Smooth muscle cell (in vitro differentiated cells): ENCODE results near the gene ZFP3. TPM values are rescaled to one million over a fixed set of nuclear protein-coding genes. Genes with fewer than 3 reads are reported as not detected.
"Not testable (repeated sequence)": the region's sequence is repeated elsewhere in the genome, so short reads cannot be mapped to it uniquely, and the experiment has no call there.

Experiments
- DNase-seq: peaks from one replicate; lab custom pipeline; 2025; ENCODE audit not compliant: unreplicated experiment; lab: John Stamatoyannopoulos, UW
- H2AFZ ChIP-seq: fragments of 200-600 bp; sonication (generic); 2 replicates; pipeline ENCODE4 v1.6.0; 2016; ENCODE audit warnings: antibody characterized with exemption, low read depth, mild to moderate bottlenecking
- H3F3A ChIP-seq: fragments of 200-600 bp; sonication (generic); 2 replicates; pipeline ENCODE4 v1.6.0; 2017; ENCODE audit warnings: antibody characterized with exemption, low read depth
- H3K27ac ChIP-seq: fragments of 200-600 bp; sonication (generic); 2 replicates; pipeline ENCODE4 v1.5.1; 2016; ENCODE audit warnings: low read depth, mild to moderate bottlenecking
- H3K27me3 ChIP-seq: fragments of 200-600 bp; sonication (generic); 2 replicates; pipeline ENCODE4 v1.6.1; 2016; ENCODE audit warnings: low read depth, mild to moderate bottlenecking
- H3K36me3 ChIP-seq: fragments of 200-600 bp; sonication (generic); 2 replicates; pipeline ENCODE4 v1.5.1; 2016; ENCODE audit warnings: low read depth
- H3K4me1 ChIP-seq: fragments of 200-600 bp; sonication (generic); 2 replicates; pipeline ENCODE4 v1.5.1; 2016; ENCODE audit warnings: low read depth
- H3K4me2 ChIP-seq: fragments of 200-600 bp; sonication (generic); 2 replicates; pipeline ENCODE4 v1.6.0; 2016; ENCODE audit warnings: mild to moderate bottlenecking
- H3K4me3 ChIP-seq: fragments of 200-600 bp; sonication (generic); 2 replicates; pipeline ENCODE4 v1.5.1; 2016; ENCODE audit warnings: mild to moderate bottlenecking
- H3K79me2 ChIP-seq: fragments of 200-600 bp; sonication (generic); 2 replicates; pipeline ENCODE4 v1.6.0; 2016; ENCODE audit warnings: low read depth, mild to moderate bottlenecking
- H3K9ac ChIP-seq: fragments of 200-600 bp; sonication (generic); 2 replicates; pipeline ENCODE4 v1.6.0; 2016; ENCODE audit warnings: low read depth
- H3K9me3 ChIP-seq: fragments of 200-600 bp; sonication (generic); replicated peaks from 2 replicates; pipeline ENCODE4 v1.5.1; 2016; ENCODE audit warnings: low read depth
- H4K20me1 ChIP-seq: fragments of 200-600 bp; sonication (generic); 2 replicates; pipeline ENCODE4 v1.6.0; 2016; ENCODE audit warnings: low read depth
- CTCF ChIP-seq: fragments of 200-600 bp; sonication (generic); IDR thresholded peaks from 2 replicates; pipeline ENCODE4 v1.5.1; 2017; ENCODE audit warnings: borderline replicate concordance, mild to moderate bottlenecking, antibody characterized with exemption; ENCODE audit not compliant: insufficient read depth, poor library complexity, severe bottlenecking
- WGBS: methylation state at CpG from one replicate; pipeline ENCODE4 v1.1.7; 2016; ENCODE audit warnings: low lambda C conversion rate; 5-methylcytosine and 5-hydroxymethylcytosine counted together
- polyA plus RNA-seq: library from polyadenylated mRNA; unstranded; fragments of >200 nt; fragmentation: Nextera tagmentation; extraction: Ambion mirVana; gene quantifications from 2 replicates; pipeline ENCODE4 v1.2.1, GENCODE V29; 2016
- total RNA-seq: library from RNA; depleted of rRNA; stranded (reverse); fragments of >200 nt; gene quantifications from 2 replicates; pipeline ENCODE4 v1.2.3, GENCODE V29; 2014

The ZFP3 gene
- total and polyA plus RNA-seq, 2 experiments from 2014 or later = 0.13 to 0.22 TPM

DNA sequence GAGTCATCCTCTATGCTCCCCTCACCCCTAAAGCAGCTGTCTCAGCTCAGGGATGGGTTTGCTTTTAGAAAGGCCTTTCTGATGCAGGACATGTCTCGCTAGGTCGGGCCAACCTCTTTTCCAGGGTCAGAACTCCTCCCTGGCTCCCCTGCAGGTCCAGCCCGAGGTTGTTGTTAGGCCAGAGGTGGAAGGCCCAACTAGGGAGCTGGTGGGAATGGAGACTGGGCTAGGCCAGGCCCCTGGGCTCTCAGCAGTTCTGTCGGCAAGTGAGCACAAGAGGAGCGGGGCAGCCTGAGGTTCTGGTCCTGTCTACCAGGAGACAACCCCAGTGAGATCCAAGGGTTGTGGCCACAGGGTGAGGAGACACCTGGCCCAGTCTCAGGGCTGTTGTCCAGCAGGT lies 52.4 kb downstream of the ZFP3 start:
- H3F3A ChIP-seq, H3K27me3 ChIP-seq, H3K4me1 ChIP-seq, H3K4me3 ChIP-seq, H3K4me2 ChIP-seq, H3K79me2 ChIP-seq, H4K20me1 ChIP-seq, H2AFZ ChIP-seq, H3K9me3 ChIP-seq, H3K27ac ChIP-seq, DNase-seq, H3K9ac ChIP-seq, H3K36me3 ChIP-seq: not testable (repeated sequence)
- 80% methylated on average over 5 of the region's 5 CpGs for WGBS

DNA sequence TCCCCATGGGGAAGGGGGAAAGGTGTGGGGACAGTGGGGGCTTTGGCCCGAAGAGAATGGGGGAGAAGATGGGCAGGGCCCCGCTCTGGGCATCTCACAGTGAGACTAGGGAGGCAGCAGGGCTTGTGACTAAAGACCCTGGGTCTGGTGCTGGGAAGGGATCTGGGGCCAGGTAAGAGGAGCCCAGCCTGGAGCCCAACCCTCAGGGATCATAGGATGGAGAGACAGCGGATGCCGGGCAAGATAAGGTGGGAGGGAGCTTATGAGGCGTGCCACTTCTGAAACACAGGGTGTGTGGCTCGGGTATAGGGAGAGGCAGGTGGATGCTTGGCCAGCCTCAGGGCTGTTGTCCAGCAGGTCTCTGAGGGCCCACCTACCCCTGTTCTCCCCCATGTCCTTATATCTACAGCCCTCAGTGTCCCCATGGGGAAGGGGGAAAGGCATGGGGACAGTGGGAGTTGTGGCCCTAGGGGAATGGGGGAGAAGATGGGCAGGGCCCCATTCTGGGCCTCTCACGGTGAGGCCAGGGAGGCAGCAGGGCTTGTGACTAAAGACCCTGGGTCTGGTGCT lies 53.0 kb downstream of the ZFP3 start:
- Histone ChIP-seq H3K9me3 (no peaks in the 10 kb centered on the region), H3K79me2 (no peaks in the 10 kb centered on the region), H3K27me3 (no peaks in the 10 kb centered on the region), H2AFZ (no peak overlapping the region), H3F3A (no peaks in the 10 kb centered on the region), H3K4me2 (no peak overlapping the region), H3K9ac (no peak overlapping the region), H3K4me3 (no peak overlapping the region), H3K27ac (no peak overlapping the region), H3K36me3 (no peaks in the 10 kb centered on the region), H4K20me1 (no peaks in the 10 kb centered on the region), H3K4me1 (no peaks in the 10 kb centered on the region)
- 90% methylated on average over 7 of the region's 7 CpGs for WGBS
- no peak for DNase-seq
- no peak for TF ChIP-seq CTCF

GRCh38 chr17:5131799-5132502 lies 53.7 kb downstream of the ZFP3 start:
- H4K20me1 ChIP-seq, H3K4me1 ChIP-seq, H3K9ac ChIP-seq, H3K27me3 ChIP-seq, H3K4me2 ChIP-seq, H3K9me3 ChIP-seq, H3K4me3 ChIP-seq, H3F3A ChIP-seq, DNase-seq, H3K79me2 ChIP-seq, H2AFZ ChIP-seq, H3K36me3 ChIP-seq, H3K27ac ChIP-seq: not testable (repeated sequence)
- 93% methylated on average over 16 of the region's 16 CpGs for WGBS

GRCh38 chr17:5132503-5133225 lies 54.4 kb downstream of the ZFP3 start:
- not testable (repeated sequence) for DNase-seq, H3K9me3 ChIP-seq

DNA sequence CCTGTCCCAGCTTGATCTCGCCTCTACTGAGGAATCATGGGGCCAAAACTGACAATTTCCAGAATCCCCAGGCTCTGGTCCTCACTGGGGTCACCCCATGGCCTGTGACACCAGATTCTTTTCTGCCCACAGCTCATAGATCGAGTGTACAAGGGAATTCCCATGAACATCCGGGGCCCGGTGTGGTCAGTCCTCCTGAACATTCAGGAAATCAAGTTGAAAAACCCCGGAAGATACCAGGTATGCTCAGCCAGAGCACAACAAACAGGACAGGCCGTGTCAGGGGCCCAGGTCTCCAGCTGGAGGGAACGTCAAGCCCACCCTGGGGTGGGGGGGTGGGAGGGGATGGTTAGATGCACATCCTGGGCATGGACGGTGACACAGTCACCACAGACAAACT lies 55.0 kb downstream of the ZFP3 start:
- no peaks in the 10 kb centered on the region for H3K36me3 ChIP-seq
- no peak overlapping the region for H3K27ac ChIP-seq
- no peak overlapping the region for H3K9ac ChIP-seq
- no peaks in the 10 kb centered on the region for H3F3A ChIP-seq
- H3K4me2 ChIP-seq = no peak overlapping the region
- H3K4me3 ChIP-seq = no peak overlapping the region
- H3K27me3 ChIP-seq = no peaks in the 10 kb centered on the region
- no peaks in the 10 kb centered on the region for H3K4me1 ChIP-seq
- no peak overlapping the region for H2AFZ ChIP-seq
- H4K20me1 ChIP-seq = no peaks in the 10 kb centered on the region
- H3K9me3 ChIP-seq = no peaks in the 10 kb centered on the region
- DNase-seq = no peak
- H3K79me2 ChIP-seq = no peaks in the 10 kb centered on the region
- no peak for TF ChIP-seq CTCF
- WGBS = 88% methylated on average over 8 of the region's 8 CpGs

More at GRCh38 chr17:5132503-5133225, 54.4 kb downstream of the ZFP3 start:
- not testable (repeated sequence) for H3F3A ChIP-seq, H3K4me3 ChIP-seq, H3K9ac ChIP-seq, H3K27ac ChIP-seq, H2AFZ ChIP-seq, H4K20me1 ChIP-seq, H3K4me2 ChIP-seq, H3K36me3 ChIP-seq, H3K27me3 ChIP-seq, H3K79me2 ChIP-seq, H3K4me1 ChIP-seq
- WGBS = 90% methylated on average over 15 of the region's 15 CpGs

DNA sequence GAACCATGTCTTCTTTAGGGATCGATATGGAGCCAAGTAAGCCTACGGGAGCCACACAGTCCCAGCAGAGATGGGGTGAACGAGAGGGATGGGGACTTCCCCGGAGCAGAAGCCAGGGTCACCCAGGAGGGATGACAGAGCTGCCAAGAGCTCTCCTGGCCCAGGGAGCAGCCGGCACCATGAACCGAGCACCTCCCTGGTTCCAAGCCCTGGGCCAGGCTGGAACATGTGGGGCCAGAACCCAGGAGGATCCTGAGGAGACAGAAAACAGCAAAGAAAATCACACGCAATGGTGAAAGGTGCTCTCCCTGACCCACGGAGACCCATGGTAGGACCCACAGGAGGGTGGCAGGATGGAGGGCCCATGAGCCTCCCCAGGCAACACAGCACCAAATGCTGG lies 55.7 kb downstream of the ZFP3 start:
- not testable (repeated sequence) for H3F3A ChIP-seq, H2AFZ ChIP-seq, H3K4me2 ChIP-seq, H3K27me3 ChIP-seq, H4K20me1 ChIP-seq, H3K36me3 ChIP-seq, H3K9me3 ChIP-seq, H3K4me3 ChIP-seq, H3K27ac ChIP-seq, H3K79me2 ChIP-seq, DNase-seq, H3K9ac ChIP-seq, H3K4me1 ChIP-seq
- 93% methylated on average over 8 of the region's 8 CpGs for WGBS

- not testable (repeated sequence) for H3K36me3 ChIP-seq, H3K27me3 ChIP-seq, H3K9ac ChIP-seq, H3K4me2 ChIP-seq, DNase-seq, H4K20me1 ChIP-seq, H3K4me1 ChIP-seq, H3K9me3 ChIP-seq, H3K79me2 ChIP-seq, H3F3A ChIP-seq, H3K27ac ChIP-seq, H3K4me3 ChIP-seq, H2AFZ ChIP-seq
- WGBS = 92% methylated on average over 11 of the region's 11 CpGs
Observed at GRCh38 chr17:5134571-5134970, 56.3 kb downstream of the ZFP3 start.
